Stimulated activated CD8-positive, alpha-beta memory T cell treated with anti-CD3 and anti-CD28 coated beads, Interleukin-2, amount 100 ng/mL, for 48 hours (primary cell): ENCODE results near the gene ZNF10.

Experiments
- DNase-seq, 2 donors: peaks; one replicate each; pipeline ENCODE4 v3.0.0-alpha.2; 2020; ENCODE audit warnings: low read depth in 2 of 2

The ZNF10 gene

GRCh38 chr12:133201888-133202287 lies 71.5 kb downstream of the ZNF10 start:
- no peak for DNase-seq

GRCh38 chr12:133202493-133203343 lies 72.3 kb downstream of the ZNF10 start:
- DNase-seq = no peak

- no peak for DNase-seq
These were observed 73.2 kb downstream of the ZNF10 start for GRCh38 chr12:133203344-133204263.

GRCh38 chr12:133204264-133204603 lies 73.8 kb downstream of the ZNF10 start:
- no peak for DNase-seq

- DNase-seq = no peak
These were observed 76.0 kb downstream of the ZNF10 start for GRCh38 chr12:133206390-133206789.
